ENCODE measurements around the gene SCUBE1.

GRCh38 chr22:43182118-43182517, 161.1 kb downstream of the SCUBE1 start:
- TF ChIP-seq POLR2AphosphoS5 (IDR thresholded peaks at IDR 0.05), result no peak
- TF ChIP-seq POLR2A (IDR thresholded peaks at IDR 0.05), result no peak
- no peak for TF ChIP-seq CTCF (IDR thresholded peaks at IDR 0.05)

All from gastroesophageal sphincter (tissue), 3 donors.